ENCODE measurements around the gene KRTAP10-7. TPM values are rescaled to one million over a fixed set of nuclear protein-coding genes. Genes with fewer than 3 reads are reported as not detected.

Gene KRTAP10-7
- total and polyA plus RNA-seq, 2 donors (not counting 1 experiment from before 2014, with no cell fraction given): not detected

DNA sequence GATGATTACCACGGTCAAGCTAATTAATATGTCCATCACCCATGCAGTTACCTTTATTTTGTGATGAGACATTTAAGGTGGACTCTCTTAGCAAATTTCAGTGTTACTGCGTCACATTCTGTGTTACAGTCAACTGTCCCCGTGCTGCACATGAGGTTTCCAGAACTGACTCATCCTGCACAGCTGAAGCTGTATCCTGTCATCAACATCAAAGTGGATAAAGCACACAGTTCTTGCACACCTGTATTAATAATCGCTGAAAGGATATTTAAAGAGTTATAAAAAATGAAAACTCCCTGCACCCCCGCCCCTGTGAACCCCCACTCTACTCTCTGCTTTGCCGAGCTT lies 16.6 kb upstream of the KRTAP10-7 start:
- TF ChIP-seq, protein P1, sequence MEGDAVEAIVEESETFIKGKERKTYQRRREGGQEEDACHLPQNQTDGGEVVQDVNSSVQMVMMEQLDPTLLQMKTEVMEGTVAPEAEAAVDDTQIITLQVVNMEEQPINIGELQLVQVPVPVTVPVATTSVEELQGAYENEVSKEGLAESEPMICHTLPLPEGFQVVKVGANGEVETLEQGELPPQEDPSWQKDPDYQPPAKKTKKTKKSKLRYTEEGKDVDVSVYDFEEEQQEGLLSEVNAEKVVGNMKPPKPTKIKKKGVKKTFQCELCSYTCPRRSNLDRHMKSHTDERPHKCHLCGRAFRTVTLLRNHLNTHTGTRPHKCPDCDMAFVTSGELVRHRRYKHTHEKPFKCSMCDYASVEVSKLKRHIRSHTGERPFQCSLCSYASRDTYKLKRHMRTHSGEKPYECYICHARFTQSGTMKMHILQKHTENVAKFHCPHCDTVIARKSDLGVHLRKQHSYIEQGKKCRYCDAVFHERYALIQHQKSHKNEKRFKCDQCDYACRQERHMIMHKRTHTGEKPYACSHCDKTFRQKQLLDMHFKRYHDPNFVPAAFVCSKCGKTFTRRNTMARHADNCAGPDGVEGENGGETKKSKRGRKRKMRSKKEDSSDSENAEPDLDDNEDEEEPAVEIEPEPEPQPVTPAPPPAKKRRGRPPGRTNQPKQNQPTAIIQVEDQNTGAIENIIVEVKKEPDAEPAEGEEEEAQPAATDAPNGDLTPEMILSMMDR (conservative IDR thresholded peaks at IDR 0.05 in 1 of 2, IDR thresholded peaks at IDR 0.05 in 1 of 2; ENCODE audit: low read depth in 1 of 2, low read length in 2 of 2): no peak
- TF ChIP-seq EZH2 (IDR thresholded peaks at IDR 0.05; ENCODE audit: low read length, missing control alignments): no peak
- Histone ChIP-seq H3K36me3 (ENCODE audit: control insufficient read depth, insufficient read depth, low read length) (no peaks in the 10 kb centered on the region), H3K9ac (ENCODE audit: insufficient read depth, low read length) (no peak overlapping the region), H3K9me3 (ENCODE audit: control insufficient read depth, insufficient read depth, low read depth, low read length) (no peaks in the 10 kb centered on the region), H3K4me2 (ENCODE audit: extremely low read depth, insufficient read depth, low read length) (no peak overlapping the region), H3K4me3 (replicated peaks in 1 of 4; ENCODE audit: control extremely low read depth in 1 of 4, insufficient read depth in 1 of 4, low read depth in 3 of 4, low read length in 4 of 4) (no peak overlapping the region), H3K79me2 (ENCODE audit: control insufficient read depth, insufficient read depth, low read length) (no peaks in the 10 kb centered on the region), H2AFZ (ENCODE audit: low read length) (no peak overlapping the region), H4K20me1 (ENCODE audit: control insufficient read depth, extremely low read depth, insufficient read depth, low read length) (no peaks in the 10 kb centered on the region), H3K4me1 (ENCODE audit: control insufficient read depth, extremely low read depth, insufficient read depth, low read length) (no peaks in the 10 kb centered on the region), H3K27ac (ENCODE audit: insufficient read depth, low read length) (no peak overlapping the region), H3K27me3 (ENCODE audit: control insufficient read depth, insufficient read depth, low read length) (no peaks in the 10 kb centered on the region)
- no peak for DNase-seq (ENCODE audit: low read depth in 2 of 2)

DNA sequence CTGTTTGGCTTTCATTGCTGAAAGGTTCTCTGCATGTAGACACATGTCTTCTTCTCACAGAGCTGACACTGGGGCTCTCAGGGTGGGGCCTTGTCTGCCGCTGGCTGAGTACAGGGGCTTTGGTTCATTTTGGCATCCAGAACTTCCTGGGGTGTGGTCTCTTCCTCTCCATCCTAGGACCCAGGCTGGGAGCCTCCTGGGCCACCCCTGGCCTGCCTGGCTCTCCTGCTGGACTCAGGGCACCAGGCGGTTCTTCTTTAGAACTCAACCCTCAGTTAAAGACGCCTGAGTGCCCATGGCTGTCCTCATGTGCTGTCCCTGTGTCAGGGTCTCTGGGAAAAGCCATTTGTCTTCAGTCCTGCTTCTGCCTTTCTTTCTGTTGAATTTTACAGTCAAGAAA lies 14.5 kb upstream of the KRTAP10-7 start:
- Histone ChIP-seq H3K9me3 (ENCODE audit: control insufficient read depth, insufficient read depth, low read depth, low read length) (no peaks in the 10 kb centered on the region), H3K27ac (ENCODE audit: insufficient read depth, low read length) (no peak overlapping the region)

DNA sequence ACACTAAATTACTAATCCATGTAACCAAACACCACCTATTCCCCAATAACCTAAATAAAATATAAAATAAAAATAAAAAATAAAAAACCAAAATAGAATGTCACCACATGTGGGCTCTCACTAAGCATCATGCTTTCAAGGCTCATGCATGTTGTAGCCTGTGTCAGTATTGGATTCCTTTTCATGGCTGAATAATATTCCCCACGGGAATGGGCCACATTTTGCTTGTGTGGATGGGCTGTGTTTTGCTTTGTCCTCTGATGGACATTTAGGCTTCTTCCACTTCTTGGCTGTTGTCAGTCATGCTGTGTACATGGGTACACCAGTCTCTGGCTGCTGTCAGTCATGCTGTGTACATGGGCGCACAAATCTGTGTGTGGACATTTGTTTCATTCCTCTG lies 11.3 kb upstream of the KRTAP10-7 start:
- Histone ChIP-seq H3K9ac (ENCODE audit: insufficient read depth, low read length) (no peak overlapping the region), H3K36me3 (ENCODE audit: control insufficient read depth, insufficient read depth, low read length) (no peaks in the 10 kb centered on the region), H3K27me3 (ENCODE audit: control insufficient read depth, insufficient read depth, low read length) (peaks cover 4% of the 10 kb centered on the region), H3K4me2 (ENCODE audit: extremely low read depth, insufficient read depth, low read length) (no peak overlapping the region), H3K79me2 (ENCODE audit: control insufficient read depth, insufficient read depth, low read length) (no peaks in the 10 kb centered on the region), H4K20me1 (ENCODE audit: control insufficient read depth, extremely low read depth, insufficient read depth, low read length) (no peaks in the 10 kb centered on the region), H3K4me1 (ENCODE audit: control insufficient read depth, extremely low read depth, insufficient read depth, low read length) (no peaks in the 10 kb centered on the region), H3K9me3 (ENCODE audit: control insufficient read depth, insufficient read depth, low read depth, low read length) (no peaks in the 10 kb centered on the region), H3K4me3 (replicated peaks in 1 of 4; ENCODE audit: control extremely low read depth in 1 of 4, insufficient read depth in 1 of 4, low read depth in 3 of 4, low read length in 4 of 4) (no peak overlapping the region), H3K27ac (ENCODE audit: insufficient read depth, low read length) (no peak overlapping the region), H2AFZ (ENCODE audit: low read length) (no peak overlapping the region)
- TF ChIP-seq EZH2 (IDR thresholded peaks at IDR 0.05; ENCODE audit: low read length, missing control alignments): no peak
- TF ChIP-seq, protein P1 (conservative IDR thresholded peaks at IDR 0.05 in 1 of 2, IDR thresholded peaks at IDR 0.05 in 1 of 2; ENCODE audit: low read depth in 1 of 2, low read length in 2 of 2): no peak
- no peak for DNase-seq (ENCODE audit: low read depth in 2 of 2)

More for the DNA sequence above, 14.5 kb upstream of the KRTAP10-7 start:
- TF ChIP-seq, protein P1 (conservative IDR thresholded peaks at IDR 0.05 in 1 of 2, IDR thresholded peaks at IDR 0.05 in 1 of 2; ENCODE audit: low read depth in 1 of 2, low read length in 2 of 2): no peak
- TF ChIP-seq EZH2 (IDR thresholded peaks at IDR 0.05; ENCODE audit: low read length, missing control alignments): no peak
- no peak overlapping the region for H3K9ac ChIP-seq (ENCODE audit: insufficient read depth, low read length)
- no peaks in the 10 kb centered on the region for H3K4me1 ChIP-seq (ENCODE audit: control insufficient read depth, extremely low read depth, insufficient read depth, low read length)
- no peak overlapping the region for H2AFZ ChIP-seq (ENCODE audit: low read length)
- H3K4me3 ChIP-seq (replicated peaks in 1 of 4; ENCODE audit: control extremely low read depth in 1 of 4, insufficient read depth in 1 of 4, low read depth in 3 of 4, low read length in 4 of 4): no peak overlapping the region
- H3K36me3 ChIP-seq (ENCODE audit: control insufficient read depth, insufficient read depth, low read length): no peaks in the 10 kb centered on the region
- no peak overlapping the region for H3K4me2 ChIP-seq (ENCODE audit: extremely low read depth, insufficient read depth, low read length)
- H3K27me3 ChIP-seq (ENCODE audit: control insufficient read depth, insufficient read depth, low read length): no peaks in the 10 kb centered on the region
- H3K79me2 ChIP-seq (ENCODE audit: control insufficient read depth, insufficient read depth, low read length): no peaks in the 10 kb centered on the region
- no peak for DNase-seq (ENCODE audit: low read depth in 2 of 2)
- H4K20me1 ChIP-seq (ENCODE audit: control insufficient read depth, extremely low read depth, insufficient read depth, low read length): no peaks in the 10 kb centered on the region
